ENCODE measurements around the gene MYEF2.

The MYEF2 gene

GRCh38 chr15:48144889-48145288 is 33.2 kb downstream of the MYEF2 start:
- no peak for DNase-seq (ENCODE audit: low read depth)

- DNase-seq (ENCODE audit: low read depth), result no peak
Measured at GRCh38 chr15:48143856-48144255, 34.2 kb downstream of the MYEF2 start.

GRCh38 chr15:48132874-48133273 is 45.2 kb downstream of the MYEF2 start:
- DNase-seq (ENCODE audit: low read depth), result no peak

GRCh38 chr15:48131324-48131723 is 46.8 kb downstream of the MYEF2 start:
- DNase-seq (ENCODE audit: low read depth), result no peak

- no peak for DNase-seq (ENCODE audit: low read depth)
Measured at GRCh38 chr15:48126667-48127355, 51.3 kb downstream of the MYEF2 start.

- no peak for DNase-seq (ENCODE audit: low read depth)
Measured at GRCh38 chr15:48121849-48122248, 56.2 kb downstream of the MYEF2 start.

- no peak for DNase-seq (ENCODE audit: low read depth)
Measured at GRCh38 chr15:48120745-48121144, 57.4 kb downstream of the MYEF2 start, which contains the start of gene SLC24A5. SLC24A5 (plus strand) TSS chr15:48120990; CDS start chr15:48121045, 55 bp downstream.

GRCh38 chr15:48119277-48119676 is 58.8 kb downstream of the MYEF2 start:
- no peak for DNase-seq (ENCODE audit: low read depth)

GRCh38 chr15:48112242-48112641 is 65.9 kb downstream of the MYEF2 start:
- DNase-seq (ENCODE audit: low read depth), result no peak

- no peak for DNase-seq (ENCODE audit: low read depth)
Measured at GRCh38 chr15:48109856-48110531, 68.1 kb downstream of the MYEF2 start.

- DNase-seq (ENCODE audit: low read depth), result no peak
Measured at GRCh38 chr15:48109212-48109611, 68.9 kb downstream of the MYEF2 start.

- DNase-seq (ENCODE audit: low read depth), result no peak
Measured at GRCh38 chr15:48105936-48106335, 72.2 kb downstream of the MYEF2 start.

GRCh38 chr15:48103647-48104046 is 74.4 kb downstream of the MYEF2 start:
- no peak for DNase-seq (ENCODE audit: low read depth)

- DNase-seq (ENCODE audit: low read depth), result no peak
Measured at GRCh38 chr15:48102167-48102566, 75.9 kb downstream of the MYEF2 start.

- no peak for DNase-seq (ENCODE audit: low read depth)
Measured at GRCh38 chr15:48101376-48101961, 76.6 kb downstream of the MYEF2 start.

GRCh38 chr15:48097264-48097663 is 80.8 kb downstream of the MYEF2 start:
- DNase-seq (ENCODE audit: low read depth), result no peak

- DNase-seq (ENCODE audit: low read depth), result peak; percentile 34
Measured at GRCh38 chr15:48096813-48097212, 81.3 kb downstream of the MYEF2 start.

GRCh38 chr15:48096355-48096786 is 81.7 kb downstream of the MYEF2 start:
- no peak for DNase-seq (ENCODE audit: low read depth)

GRCh38 chr15:48091522-48091921 is 86.6 kb downstream of the MYEF2 start:
- no peak for DNase-seq (ENCODE audit: low read depth)

- DNase-seq (ENCODE audit: low read depth), result no peak
Measured at GRCh38 chr15:48090666-48091065, 87.4 kb downstream of the MYEF2 start.

GRCh38 chr15:48090115-48090514 is 88.0 kb downstream of the MYEF2 start:
- no peak for DNase-seq (ENCODE audit: low read depth)

- DNase-seq (ENCODE audit: low read depth), result no peak
Measured at GRCh38 chr15:48089702-48090101, 88.4 kb downstream of the MYEF2 start.

GRCh38 chr15:48087844-48088243 is 90.3 kb downstream of the MYEF2 start:
- DNase-seq (ENCODE audit: low read depth), result no peak

All from HS-27A (cell line).